T1000 (cell line): ENCODE data around the gene TGIF2LY.
"Not testable (repeated sequence)": the region's sequence is repeated elsewhere in the genome, so short reads cannot be mapped to it uniquely, and the experiment has no call there.

Source experiments
- DNase-seq: peaks from one replicate; lab custom pipeline; 2025; ENCODE audit warnings: mixed read lengths; lab: John Stamatoyannopoulos, UW

TGIF2LY gene

DNA sequence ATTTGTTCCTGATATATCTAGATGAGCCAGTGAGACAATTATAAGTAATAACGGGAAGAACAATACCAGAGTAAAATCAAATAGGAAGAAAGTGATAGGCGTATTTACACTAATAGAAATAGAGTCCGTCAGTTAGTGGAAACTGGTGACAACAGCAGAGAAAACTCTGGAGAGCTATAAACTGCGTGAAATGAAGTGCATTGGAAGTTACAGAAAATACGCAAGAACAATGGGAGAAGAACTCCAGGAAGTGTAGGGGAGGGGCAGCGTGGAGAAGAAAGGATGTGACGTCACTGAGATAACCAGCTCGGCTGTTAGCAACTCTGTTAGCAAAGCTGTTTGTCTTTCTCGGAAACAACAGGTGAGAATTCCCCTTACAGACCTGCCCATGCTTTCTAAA, at the start of gene TGIF2LY:
TSS of gene TGIF2LY (plus strand) at position 301 of the 400 bp plus-strand sequence. CDS start 178 bp downstream, outside the sequence.
- not testable (repeated sequence) for DNase-seq
